Upper lobe of left lung (tissue), 6 donors: Measurements from ENCODE around the gene HINFP. TPM values are rescaled to one million over a fixed set of nuclear protein-coding genes. Genes with fewer than 3 reads are reported as not detected.
A peak's percentile ranks its signal among the peaks of the same experiment; 100 is the strongest.

Source experiments
- ATAC-seq, 2 donors: fragments of 200-7000 bp; cut with Tn5 transposase; one replicate each; pipeline ENCODE4 v1.9.1; 2022; ENCODE audit warnings: mild to moderate bottlenecking in 2 of 2, moderate library complexity in 2 of 2; ENCODE audit not compliant: low FRiP score in 2 of 2
- DNase-seq, 2 donors: peaks; one replicate each; pipeline ENCODE4 v3.0.0-alpha.2; 2019 to 2020
- H3K27ac ChIP-seq, 4 donors: fragments of 200-600 bp; sonication (generic); one replicate each; pipeline ENCODE4 v1.5.1; 2016 to 2019
- H3K27me3 ChIP-seq, 4 donors: fragments of 200-600 bp; sonication (generic); one replicate each; pipeline ENCODE4 v1.5.1; 2017 to 2019
- H3K36me3 ChIP-seq, 4 donors: fragments of 200-600 bp; sonication (generic); one replicate each; pipeline ENCODE4 v1.5.1; 2016 to 2019
- H3K4me1 ChIP-seq, 4 donors: fragments of 200-600 bp; sonication (generic); one replicate each; pipeline ENCODE4 v1.5.1; 2018 to 2019
- H3K4me3 ChIP-seq, 4 donors: fragments of 200-600 bp; sonication (generic); one replicate each; pipeline ENCODE4 v1.5.1; 2017 to 2019; ENCODE audit warnings: mild to moderate bottlenecking in 2 of 4, moderate library complexity in 1 of 4
- H3K9me3 ChIP-seq, 4 donors: fragments of 200-600 bp; sonication (generic); one replicate each; pipeline ENCODE4 v1.5.1; 2018 to 2019
- EP300 ChIP-seq, 4 donors: sonication (generic); formaldehyde crosslinking; IDR thresholded peaks; one replicate each; pipeline ENCODE4 v1.5.1; 2017; ENCODE audit warnings: antibody characterized with exemption in 4 of 4, control low read depth in 2 of 4
- POLR2A ChIP-seq, 4 donors: fragments of 450-650 bp; IDR thresholded peaks; one replicate each; pipeline ENCODE4 v1.5.1; 2016 to 2017; ENCODE audit warnings: antibody characterized with exemption in 4 of 4, mild to moderate bottlenecking in 2 of 4
- POLR2AphosphoS5 ChIP-seq, 2 donors: sonication (generic); formaldehyde crosslinking; IDR thresholded peaks; one replicate each; pipeline ENCODE4 v1.5.1; 2017; ENCODE audit warnings: antibody characterized with exemption in 2 of 2
- WGBS, 2 donors: methylation state at CpG; one replicate each; pipeline ENCODE4 v1.1.5; 2017 to 2018; 5-methylcytosine and 5-hydroxymethylcytosine counted together
- total RNA-seq, 6 donors: library from RNA; depleted of rRNA in 4 of 6; stranded (reverse); fragments of >200 nt in 4 of 6; gene quantifications; one replicate each; pipeline versions ENCODE4 v1.1.0 to v1.2.1, GENCODE V29; 2016 to 2021
- TF ChIP-seq, protein P1 (sequence below), 6 experiments: fragments of 450-650 bp in 4 of 6; fragments of 200-600 bp in 2 of 6; sonication (generic) in 2 of 6; IDR thresholded peaks; one replicate each; pipeline ENCODE4 v1.5.1; 2016 to 2019; ENCODE audit warnings: antibody characterized with exemption in 6 of 6
- donor health status: DM: no; HTN: no; CAD: no; lungs with moderate emphysema.
- donor health status: DM: no; HTN: yes; CAD: no; lungs with severe emphysema.

Gene HINFP
- total RNA-seq, 6 donors from 2014 or later, result 22.3 to 90.1 (median 25.6) TPM

DNA sequence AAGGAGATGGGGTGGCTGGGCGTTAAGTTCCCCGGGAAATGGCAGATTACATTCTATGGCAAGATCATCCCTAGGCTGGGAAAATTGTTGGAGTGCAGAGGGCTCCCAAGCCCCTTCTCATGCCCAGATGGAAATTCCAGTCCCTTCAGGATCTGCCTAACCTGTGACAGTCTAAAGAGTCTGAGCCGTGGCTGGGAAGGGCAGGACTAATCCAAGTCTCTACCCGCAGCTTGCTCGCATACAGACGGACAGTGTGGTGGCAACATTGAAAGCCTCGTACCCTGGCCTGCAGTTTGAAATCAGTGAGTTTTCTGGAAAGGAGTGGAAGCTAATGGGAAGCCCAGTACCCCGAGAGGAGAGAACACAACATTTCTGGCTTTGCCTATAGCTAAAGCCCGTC lies 33.0 kb upstream of the HINFP start:
- peaks cover 28 to 46% (median 34%) of the 10 kb centered on the region in 4 donors for H3K4me1 ChIP-seq
- DNase-seq (no peak), ATAC-seq (no peak)
- H3K36me3 ChIP-seq, result peaks cover 0 to 14% (median 0%) of the 10 kb centered on the region in 4 donors
- no peak overlapping the region for H3K4me3 ChIP-seq
- H3K27me3 ChIP-seq, result no peaks in the 10 kb centered on the region
- TF ChIP-seq EP300 (IDR thresholded peaks at IDR 0.05), result no peak
- TF ChIP-seq POLR2A (IDR thresholded peaks at IDR 0.05), result no peak
- TF ChIP-seq, protein P1, sequence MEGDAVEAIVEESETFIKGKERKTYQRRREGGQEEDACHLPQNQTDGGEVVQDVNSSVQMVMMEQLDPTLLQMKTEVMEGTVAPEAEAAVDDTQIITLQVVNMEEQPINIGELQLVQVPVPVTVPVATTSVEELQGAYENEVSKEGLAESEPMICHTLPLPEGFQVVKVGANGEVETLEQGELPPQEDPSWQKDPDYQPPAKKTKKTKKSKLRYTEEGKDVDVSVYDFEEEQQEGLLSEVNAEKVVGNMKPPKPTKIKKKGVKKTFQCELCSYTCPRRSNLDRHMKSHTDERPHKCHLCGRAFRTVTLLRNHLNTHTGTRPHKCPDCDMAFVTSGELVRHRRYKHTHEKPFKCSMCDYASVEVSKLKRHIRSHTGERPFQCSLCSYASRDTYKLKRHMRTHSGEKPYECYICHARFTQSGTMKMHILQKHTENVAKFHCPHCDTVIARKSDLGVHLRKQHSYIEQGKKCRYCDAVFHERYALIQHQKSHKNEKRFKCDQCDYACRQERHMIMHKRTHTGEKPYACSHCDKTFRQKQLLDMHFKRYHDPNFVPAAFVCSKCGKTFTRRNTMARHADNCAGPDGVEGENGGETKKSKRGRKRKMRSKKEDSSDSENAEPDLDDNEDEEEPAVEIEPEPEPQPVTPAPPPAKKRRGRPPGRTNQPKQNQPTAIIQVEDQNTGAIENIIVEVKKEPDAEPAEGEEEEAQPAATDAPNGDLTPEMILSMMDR (IDR thresholded peaks at IDR 0.05), result no peak
- TF ChIP-seq POLR2AphosphoS5 (IDR thresholded peaks at IDR 0.05), result no peak
- H3K9me3 ChIP-seq, result no peaks in the 10 kb centered on the region
- H3K27ac ChIP-seq, result no peak overlapping the region
- 92 to 94% methylated on average over 9 of the region's 9 CpGs for WGBS, 2 donors

DNA sequence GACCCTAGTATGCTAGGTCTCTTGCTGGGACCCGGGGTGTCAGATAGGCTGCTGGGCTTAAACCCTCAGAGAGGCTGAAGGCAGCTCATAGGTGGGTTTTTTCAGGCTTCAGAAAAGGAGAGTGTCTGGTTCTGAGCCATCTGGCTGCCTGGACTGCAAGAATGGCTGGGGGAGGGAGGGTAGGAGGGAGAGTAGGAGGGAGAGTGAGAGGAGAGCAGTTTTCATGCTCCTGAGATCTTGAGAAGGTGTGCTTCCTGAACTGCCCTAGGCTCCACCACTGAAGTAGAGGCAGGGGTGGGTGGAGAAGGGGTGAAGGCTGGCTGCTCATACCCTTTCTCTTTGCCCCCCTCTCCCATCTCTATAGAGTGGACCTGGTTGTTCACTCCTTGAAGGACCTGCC lies 32.1 kb upstream of the HINFP start:
- no peak for DNase-seq
- no peak for ATAC-seq
- Histone ChIP-seq H3K27me3 (no peaks in the 10 kb centered on the region), H3K4me1 (peaks cover 33 to 52% (median 40%) of the 10 kb centered on the region in 4 donors), H3K9me3 (no peaks in the 10 kb centered on the region), H3K27ac (no peak overlapping the region), H3K36me3 (peaks cover 0 to 14% (median 0%) of the 10 kb centered on the region in 4 donors), H3K4me3 (no peak overlapping the region)
- TF ChIP-seq, protein P1 (IDR thresholded peaks at IDR 0.05), result no peak
- WGBS, 2 donors, result 88 to 100% methylated on average over 1 of the region's 1 CpG

DNA sequence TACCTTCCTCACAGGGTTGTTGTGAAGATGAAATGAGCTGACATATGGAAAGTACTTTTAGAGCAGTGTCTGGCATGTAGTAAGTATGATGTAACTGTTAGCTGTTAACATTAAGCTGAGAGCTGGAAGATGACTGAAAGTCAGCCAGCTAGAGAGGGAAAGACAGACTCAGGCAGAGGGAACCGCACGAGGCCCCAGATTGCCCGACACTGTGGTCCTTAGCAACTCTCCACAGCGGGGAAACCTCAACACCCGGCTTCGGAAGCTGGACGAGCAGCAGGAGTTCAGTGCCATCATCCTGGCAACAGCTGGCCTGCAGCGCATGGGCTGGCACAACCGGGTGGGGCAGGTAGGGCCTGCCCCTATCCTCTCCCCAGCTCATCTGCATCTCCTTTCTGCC lies 30.2 kb upstream of the HINFP start:
- 78 to 86% methylated on average over 9 of the region's 9 CpGs for WGBS, 2 donors
- no peak for DNase-seq
- Histone ChIP-seq H3K27me3 (no peaks in the 10 kb centered on the region), H3K36me3 (peaks cover 0 to 14% (median 0%) of the 10 kb centered on the region in 4 donors), H3K4me1 (peaks cover 29 to 40% (median 31%) of the 10 kb centered on the region in 4 donors), H3K9me3 (no peaks in the 10 kb centered on the region), H3K27ac (no peak overlapping the region), H3K4me3 (no peak overlapping the region)
- no peak for ATAC-seq
- TF ChIP-seq EP300 (IDR thresholded peaks at IDR 0.05) (no peak), POLR2AphosphoS5 (IDR thresholded peaks at IDR 0.05) (no peak), POLR2A (IDR thresholded peaks at IDR 0.05) (no peak)
- TF ChIP-seq, protein P1 (IDR thresholded peaks at IDR 0.05), result no peak

GRCh38 chr11:119091966-119092879 lies 29.2 kb upstream of the HINFP start:
- TF ChIP-seq POLR2A (IDR thresholded peaks at IDR 0.05) (no peak), POLR2AphosphoS5 (IDR thresholded peaks at IDR 0.05) (no peak), EP300 (IDR thresholded peaks at IDR 0.05) (no peak)
- TF ChIP-seq, protein P1 (IDR thresholded peaks at IDR 0.05), result no peak
- H3K27me3 ChIP-seq, result no peaks in the 10 kb centered on the region
- H3K9me3 ChIP-seq, result no peaks in the 10 kb centered on the region
- peaks cover 0 to 23% (median 1%) of the 10 kb centered on the region in 4 donors for H3K36me3 ChIP-seq
- no peak overlapping the region for H3K27ac ChIP-seq
- 78 to 87% methylated on average over 9 to 13 of the region's 13 CpGs for WGBS, 2 donors
- ATAC-seq (no peak), DNase-seq (peak in 1 of 2 donors; percentile 62)
- H3K4me3 ChIP-seq, result peak overlapping the region in 1 of 4 donors; percentile 98
- H3K4me1 ChIP-seq, result peaks cover 29 to 33% (median 31%) of the 10 kb centered on the region in 4 donors
